H1 (cell line): ENCODE measurements around the gene KCNH1. TPM values are rescaled to one million over a fixed set of nuclear protein-coding genes. Genes with fewer than 3 reads are reported as not detected.

ENCODE experiments used
- CTBP2 ChIP-seq: IDR thresholded peaks from 2 replicates; pipeline ENCODE4 v1.7.0; 2011; ENCODE audit warnings: borderline replicate concordance, mild to moderate bottlenecking, moderate library complexity, mixed read lengths, low read length; ENCODE audit not compliant: insufficient read depth, insufficient read length
- KDM5A ChIP-seq: fragments of 200-600 bp; IDR thresholded peaks from 2 replicates; pipeline ENCODE4 v1.7.1; 2012; ENCODE audit warnings: mild to moderate bottlenecking, low read length, inconsistent platforms, mixed read lengths
- polyA plus RNA-seq, 7 experiments: library from polyadenylated mRNA; depleted of rRNA in 3 of 7; stranded (reverse) in 5 of 7; unstranded in 2 of 7; fragments of >200 nt in 5 of 7; fragments of 200-250 nt in 2 of 7; gene quantifications; 1 replicate in 5 of 7; 2 replicates in 1 of 7; 4 replicates in 1 of 7; pipeline versions ENCODE4 v1.2.1 to v1.2.3, GENCODE V29; 2011 to 2013; ENCODE audit warnings: missing spikeins in 2 of 7, mixed read lengths in 2 of 7
- total RNA-seq: library from RNA; stranded (reverse); fragmentation: NEBNext Ultra II Directional; extraction: Animal tissue kit (Norgen Biotek cat#: 25700); gene quantifications from 2 replicates; pipeline ENCODE4 v1.2.1, GENCODE V29; 2021

Gene KCNH1
- total and polyA plus RNA-seq, 2 of the 8 experiments (the other 6 are each of a cell fraction or from before 2014, with no cell fraction given) = 0.27 to 0.34 TPM

GRCh38 chr1:211018690-211019089 is 115.3 kb downstream of the KCNH1 start (continued):
- TF ChIP-seq KDM5A (no peak), CTBP2 (no peak)
